Breast epithelium (tissue), 4 donors: ENCODE measurements around the gene HMCN1. TPM values are rescaled to one million over a fixed set of nuclear protein-coding genes. Genes with fewer than 3 reads are reported as not detected.
"Not testable (repeated sequence)": the region's sequence is repeated elsewhere in the genome, so short reads cannot be mapped to it uniquely, and the experiment has no call there.

Experiments used
- DNase-seq, 2 donors: peaks; one replicate each; pipeline ENCODE4 v3.0.0-alpha.2; 2019; ENCODE audit warnings: low spot score in 2 of 2
- H3K27ac ChIP-seq, 2 donors: fragments of 200-600 bp; sonication (generic) in 1 of 2; one replicate each; pipeline ENCODE4 v1.5.1; 2016 to 2019; ENCODE audit warnings: mild to moderate bottlenecking in 1 of 2
- H3K27me3 ChIP-seq, 2 donors: fragments of 200-600 bp; sonication (generic) in 1 of 2; one replicate each; pipeline versions ENCODE4 v1.5.1 to v1.6.0; 2017 to 2019; ENCODE audit warnings: control low read depth in 1 of 2, mild to moderate bottlenecking in 1 of 2
- H3K36me3 ChIP-seq: fragments of 200-600 bp; one replicate; pipeline ENCODE4 v1.5.1; 2019
- H3K4me1 ChIP-seq, 2 donors: fragments of 200-600 bp; sonication (generic); one replicate each; pipeline ENCODE4 v1.5.1; 2016 to 2019; ENCODE audit warnings: control low read depth in 1 of 2
- H3K4me3 ChIP-seq, 3 donors: fragments of 200-600 bp; sonication (generic); 1 replicate in 2 of 3; 2 replicates in 1 of 3; pipeline ENCODE4 v1.5.1; 2016 to 2019; ENCODE audit warnings: mild to moderate bottlenecking in 3 of 3, moderate library complexity in 2 of 3
- H3K9me3 ChIP-seq, 2 donors: fragments of 200-600 bp; sonication (generic) in 1 of 2; one replicate each; pipeline ENCODE4 v1.5.1; 2016 to 2019; ENCODE audit warnings: control low read depth in 1 of 2
- CTCF ChIP-seq, 3 donors: fragments of 450-650 bp; IDR thresholded peaks; one replicate each; pipeline ENCODE4 v1.5.1; 2016 to 2017; ENCODE audit warnings: antibody characterized with exemption in 3 of 3, mild to moderate bottlenecking in 3 of 3, moderate library complexity in 3 of 3
- POLR2A ChIP-seq: fragments of 450-650 bp; IDR thresholded peaks from one replicate; pipeline ENCODE4 v1.6.1; 2016; ENCODE audit warnings: antibody characterized with exemption, mild to moderate bottlenecking, moderate library complexity
- POLR2AphosphoS5 ChIP-seq, 3 donors: sonication (generic); formaldehyde crosslinking; IDR thresholded peaks; one replicate each; pipeline ENCODE4 v1.6.1; 2017; ENCODE audit warnings: antibody characterized with exemption in 3 of 3
- intact Hi-C: fragments of 100-400 bp; cut with DNase I; formaldehyde crosslinking; loops from one replicate; pipeline ENCODE4 v1.15.1; 2023; ENCODE audit warnings: low total_unique reads
- total RNA-seq, 3 donors: library from RNA; depleted of rRNA; stranded (reverse); fragments of >200 nt; gene quantifications; one replicate each; pipeline ENCODE4 v1.1.0, GENCODE V29; 2016

HMCN1 gene
- total RNA-seq, 3 donors from 2014 or later: 7.8 to 18.4 (median 11.9) TPM

- TF ChIP-seq CTCF (IDR thresholded peaks at IDR 0.05) (no peak), POLR2AphosphoS5 (IDR thresholded peaks at IDR 0.05) (no peak), POLR2A (no peak)
- peak overlapping the region; percentile 11 to 45 for H3K27ac ChIP-seq
- H3K9me3 ChIP-seq: no peaks in the 10 kb centered on the region
- no peak for DNase-seq
- H3K4me1 ChIP-seq: no peaks in the 10 kb centered on the region
- no peaks in the 10 kb centered on the region for H3K36me3 ChIP-seq
- intact Hi-C loops: no loop called here
- H3K27me3 ChIP-seq: no peaks in the 10 kb centered on the region
- no peak overlapping the region for H3K4me3 ChIP-seq
These were observed 473.3 kb downstream of the HMCN1 start for GRCh38 chr1:186207391-186208085.

GRCh38 chr1:186208405-186209129 lies 474.4 kb downstream of the HMCN1 start:
- Histone ChIP-seq H3K9me3 (no peaks in the 10 kb centered on the region), H3K36me3 (no peaks in the 10 kb centered on the region), H3K4me1 (no peaks in the 10 kb centered on the region), H3K27me3 (no peaks in the 10 kb centered on the region), H3K4me3 (no peak overlapping the region), H3K27ac (no peak overlapping the region)
- TF ChIP-seq POLR2AphosphoS5 (IDR thresholded peaks at IDR 0.05): no peak
- TF ChIP-seq CTCF (IDR thresholded peaks at IDR 0.05): no peak
- TF ChIP-seq POLR2A: no peak
- DNase-seq: no peak
- intact Hi-C loops: no loop called here

GRCh38 chr1:186210258-186210657 lies 476.1 kb downstream of the HMCN1 start:
- TF ChIP-seq POLR2A (no peak), CTCF (IDR thresholded peaks at IDR 0.05) (no peak), POLR2AphosphoS5 (IDR thresholded peaks at IDR 0.05) (no peak)
- intact Hi-C loops: no loop called here

GRCh38 chr1:186211583-186211982 lies 477.4 kb downstream of the HMCN1 start:
- intact Hi-C loops, H3K36me3 ChIP-seq, H3K4me1 ChIP-seq, H3K27ac ChIP-seq, H3K4me3 ChIP-seq, H3K9me3 ChIP-seq, H3K27me3 ChIP-seq, DNase-seq: not testable (repeated sequence)

More at GRCh38 chr1:186210258-186210657, 476.1 kb downstream of the HMCN1 start:
- Histone ChIP-seq H3K4me1 (no peaks in the 10 kb centered on the region), H3K4me3 (no peak overlapping the region), H3K27me3 (no peaks in the 10 kb centered on the region), H3K9me3 (no peaks in the 10 kb centered on the region), H3K27ac (no peak overlapping the region), H3K36me3 (no peaks in the 10 kb centered on the region)
- DNase-seq: no peak

- Histone ChIP-seq H3K4me3 (no peak overlapping the region), H3K36me3 (no peaks in the 10 kb centered on the region), H3K27me3 (no peaks in the 10 kb centered on the region), H3K9me3 (no peaks in the 10 kb centered on the region), H3K4me1 (no peaks in the 10 kb centered on the region), H3K27ac (no peak overlapping the region)
- peak in 1 of 2 donors; percentile 21 for DNase-seq
- TF ChIP-seq POLR2A (no peak), POLR2AphosphoS5 (IDR thresholded peaks at IDR 0.05) (no peak), CTCF (IDR thresholded peaks at IDR 0.05) (peak in 2 of 3 donors; percentile 72 to 84)
- intact Hi-C loops: no loop called here
These were observed 478.5 kb downstream of the HMCN1 start for GRCh38 chr1:186212568-186213224.
